Astrocyte (in vitro differentiated cells and primary cell): Measurements from ENCODE around the gene IGSF21. TPM values are rescaled to one million over a fixed set of nuclear protein-coding genes. Genes with fewer than 3 reads are reported as not detected.

Source experiments
- DNase-seq: peaks from one replicate; pipeline ENCODE4 v3.0.0-alpha.2; 2010; ENCODE audit warnings: low read depth
- FAIRE-seq: peaks from 2 replicates; lab custom pipeline; 2011; peaks lifted over from hg19 to GRCh38; lab: Jason Lieb, UNC
- H2AFZ ChIP-seq: 2 replicates; pipeline ENCODE4 v1.6.0; 2012; ENCODE audit warnings: low read depth, low read length, inconsistent platforms
- H3K27ac ChIP-seq: 2 replicates; pipeline ENCODE4 v1.5.1; 2011; ENCODE audit warnings: low read depth, low read length, inconsistent platforms
- H3K27me3 ChIP-seq: 2 replicates; pipeline ENCODE4 v1.6.0; 2011; ENCODE audit warnings: low read length, inconsistent platforms; ENCODE audit not compliant: insufficient read depth
- H3K36me3 ChIP-seq: 2 replicates; pipeline ENCODE4 v1.5.1; 2011; ENCODE audit warnings: low read length, inconsistent platforms; ENCODE audit not compliant: insufficient read depth
- H3K4me1 ChIP-seq: 2 replicates; pipeline ENCODE4 v1.5.1; 2011; ENCODE audit warnings: low read length, inconsistent platforms; ENCODE audit not compliant: insufficient read depth
- H3K4me2 ChIP-seq: 2 replicates; pipeline ENCODE4 v1.6.0; 2012; ENCODE audit warnings: low read length, inconsistent platforms
- H3K4me3 ChIP-seq: 2 replicates; pipeline ENCODE4 v1.5.1; 2011; ENCODE audit warnings: low read depth, mild to moderate bottlenecking, low read length, inconsistent platforms; ENCODE audit not compliant: insufficient read depth
- H3K79me2 ChIP-seq: 2 replicates; pipeline ENCODE4 v1.6.0; 2012; ENCODE audit warnings: mild to moderate bottlenecking, low read length, inconsistent platforms; ENCODE audit not compliant: insufficient read depth
- H3K9ac ChIP-seq: 2 replicates; pipeline ENCODE4 v1.6.0; 2012; ENCODE audit warnings: mild to moderate bottlenecking, low read length, inconsistent platforms
- H3K9me3 ChIP-seq: 2 replicates; pipeline ENCODE4 v1.5.1; 2012; ENCODE audit warnings: low read depth, mild to moderate bottlenecking, low read length, inconsistent platforms; ENCODE audit not compliant: insufficient read depth
- H4K20me1 ChIP-seq: 2 replicates; pipeline ENCODE4 v1.6.0; 2012; ENCODE audit warnings: low read length, inconsistent platforms; ENCODE audit not compliant: insufficient read depth
- H3K27ac Mint-ChIP-seq: one replicate; pipeline ENCODE4 v1.8.0; 2021; ENCODE audit warnings: mild to moderate bottlenecking, mixed read lengths; ENCODE audit not compliant: unreplicated experiment
- H3K27me3 Mint-ChIP-seq: one replicate; pipeline ENCODE4 v1.8.0; 2021; ENCODE audit warnings: low read depth, mixed read lengths; ENCODE audit not compliant: unreplicated experiment
- H3K36me3 Mint-ChIP-seq: one replicate; pipeline ENCODE4 v1.8.0; 2021; ENCODE audit warnings: low read depth, mixed read lengths; ENCODE audit not compliant: unreplicated experiment
- H3K4me1 Mint-ChIP-seq: one replicate; pipeline ENCODE4 v1.8.0; 2021; ENCODE audit warnings: low read depth, mixed read lengths; ENCODE audit not compliant: unreplicated experiment
- H3K4me3 Mint-ChIP-seq: one replicate; pipeline ENCODE4 v1.8.0; 2021; ENCODE audit warnings: mild to moderate bottlenecking, moderate library complexity, mixed read lengths; ENCODE audit not compliant: unreplicated experiment
- H3K9me3 Mint-ChIP-seq: one replicate; pipeline ENCODE4 v1.8.0; 2021; ENCODE audit warnings: mild to moderate bottlenecking, mixed read lengths; ENCODE audit not compliant: unreplicated experiment
- EZH2 ChIP-seq: IDR thresholded peaks from 2 replicates; pipeline ENCODE4 v1.6.1; 2012; ENCODE audit warnings: mild to moderate bottlenecking, low read length, inconsistent platforms; ENCODE audit not compliant: insufficient read depth
- total RNA-seq: library from RNA; stranded (reverse); gene quantifications from 2 replicates; pipeline ENCODE4 v1.2.1, GENCODE V29; 2021
- TF ChIP-seq, protein P1 (sequence below): IDR thresholded peaks from 2 replicates; pipeline ENCODE4 v1.5.1; 2011; ENCODE audit warnings: low read depth, mild to moderate bottlenecking, inconsistent platforms, low read length, moderate library complexity; ENCODE audit not compliant: insufficient read depth

Gene IGSF21
- total RNA-seq, 1 donor from 2014 or later: not detected

- no peak overlapping the region for H3K27ac ChIP-seq
- TF ChIP-seq EZH2: no peak
- TF ChIP-seq, protein P1, sequence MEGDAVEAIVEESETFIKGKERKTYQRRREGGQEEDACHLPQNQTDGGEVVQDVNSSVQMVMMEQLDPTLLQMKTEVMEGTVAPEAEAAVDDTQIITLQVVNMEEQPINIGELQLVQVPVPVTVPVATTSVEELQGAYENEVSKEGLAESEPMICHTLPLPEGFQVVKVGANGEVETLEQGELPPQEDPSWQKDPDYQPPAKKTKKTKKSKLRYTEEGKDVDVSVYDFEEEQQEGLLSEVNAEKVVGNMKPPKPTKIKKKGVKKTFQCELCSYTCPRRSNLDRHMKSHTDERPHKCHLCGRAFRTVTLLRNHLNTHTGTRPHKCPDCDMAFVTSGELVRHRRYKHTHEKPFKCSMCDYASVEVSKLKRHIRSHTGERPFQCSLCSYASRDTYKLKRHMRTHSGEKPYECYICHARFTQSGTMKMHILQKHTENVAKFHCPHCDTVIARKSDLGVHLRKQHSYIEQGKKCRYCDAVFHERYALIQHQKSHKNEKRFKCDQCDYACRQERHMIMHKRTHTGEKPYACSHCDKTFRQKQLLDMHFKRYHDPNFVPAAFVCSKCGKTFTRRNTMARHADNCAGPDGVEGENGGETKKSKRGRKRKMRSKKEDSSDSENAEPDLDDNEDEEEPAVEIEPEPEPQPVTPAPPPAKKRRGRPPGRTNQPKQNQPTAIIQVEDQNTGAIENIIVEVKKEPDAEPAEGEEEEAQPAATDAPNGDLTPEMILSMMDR: no peak
- no peak overlapping the region for H3K4me3 ChIP-seq
- H3K4me2 ChIP-seq: no peak overlapping the region
- FAIRE-seq: no peak
- no peak overlapping the region for H3K27ac Mint-ChIP-seq
- no peaks in the 10 kb centered on the region for H4K20me1 ChIP-seq
- H2AFZ ChIP-seq: no peak overlapping the region
- H3K79me2 ChIP-seq: no peaks in the 10 kb centered on the region
- H3K9ac ChIP-seq: no peak overlapping the region
- no peak overlapping the region for H3K4me3 Mint-ChIP-seq
- H3K36me3 ChIP-seq: no peaks in the 10 kb centered on the region
- H3K36me3 Mint-ChIP-seq: no peaks in the 10 kb centered on the region
- peaks cover 3% of the 10 kb centered on the region for H3K9me3 Mint-ChIP-seq
- no peaks in the 10 kb centered on the region for H3K27me3 ChIP-seq
- no peaks in the 10 kb centered on the region for H3K4me1 ChIP-seq
- H3K9me3 ChIP-seq: no peaks in the 10 kb centered on the region
- H3K27me3 Mint-ChIP-seq: peaks cover 55% of the 10 kb centered on the region
- no peak for DNase-seq
- peaks cover 7% of the 10 kb centered on the region for H3K4me1 Mint-ChIP-seq
Measured at GRCh38 chr1:18188820-18189517, 81.4 kb downstream of the IGSF21 start.

DNA sequence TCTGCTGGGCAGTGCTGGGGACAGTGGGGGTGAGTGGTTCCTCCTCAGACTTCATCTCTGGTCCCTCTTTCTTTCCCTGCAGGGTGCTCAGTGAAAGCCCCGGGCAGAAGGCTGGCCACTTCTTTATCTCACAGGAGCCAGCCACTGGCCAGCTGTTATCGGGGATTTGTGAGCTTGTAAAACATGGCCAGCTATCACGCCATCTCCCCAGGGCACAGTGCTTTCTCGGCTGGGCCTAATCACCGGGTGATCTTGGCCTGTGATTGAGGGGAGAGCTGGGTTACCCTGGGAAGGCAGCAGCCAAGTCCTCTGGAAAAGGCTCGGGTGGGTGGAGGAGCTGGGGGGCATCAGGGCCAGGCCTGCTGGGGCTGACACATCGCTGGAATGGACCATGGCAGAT, 83.0 kb downstream of the IGSF21 start:
- TF ChIP-seq, protein P1: no peak
- TF ChIP-seq EZH2: no peak

DNA sequence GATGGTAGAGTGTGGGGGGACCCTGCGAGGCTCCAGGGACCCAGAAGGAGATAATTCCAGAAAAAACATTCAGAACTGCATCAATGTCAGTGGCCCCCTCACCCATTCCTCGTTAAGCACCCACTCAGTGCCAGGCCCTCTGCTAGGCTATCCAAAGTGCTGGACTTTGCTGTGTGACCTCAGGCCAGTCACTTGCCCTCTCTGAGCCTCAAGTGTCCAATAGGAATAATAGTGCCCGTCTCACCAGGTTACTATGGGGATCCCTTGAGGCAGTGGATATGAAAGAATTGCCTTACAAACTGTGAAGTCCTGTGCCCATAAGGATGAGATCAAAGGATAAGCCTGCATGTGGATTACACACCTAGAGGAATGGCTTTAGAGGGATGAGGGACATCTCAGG, 83.4 kb downstream of the IGSF21 start:
- Histone ChIP-seq H2AFZ (no peak overlapping the region), H3K36me3 (no peaks in the 10 kb centered on the region), H3K4me2 (no peak overlapping the region), H3K9ac (no peak overlapping the region), H4K20me1 (no peaks in the 10 kb centered on the region), H3K4me3 (no peak overlapping the region), H3K27me3 (no peaks in the 10 kb centered on the region), H3K79me2 (no peaks in the 10 kb centered on the region), H3K27ac (no peak overlapping the region), H3K4me1 (no peaks in the 10 kb centered on the region), H3K9me3 (no peaks in the 10 kb centered on the region)
- DNase-seq (no peak), FAIRE-seq (no peak)
- Mint-ChIP-seq H3K27me3 (peaks cover 65% of the 10 kb centered on the region), H3K4me1 (peaks cover 7% of the 10 kb centered on the region), H3K27ac (no peak overlapping the region), H3K9me3 (peaks cover 3% of the 10 kb centered on the region), H3K4me3 (no peak overlapping the region), H3K36me3 (no peaks in the 10 kb centered on the region)
- TF ChIP-seq EZH2: no peak
- TF ChIP-seq, protein P1: no peak

More for the DNA sequence above, 83.0 kb downstream of the IGSF21 start:
- Histone ChIP-seq H3K4me3 (no peak overlapping the region), H3K27ac (no peak overlapping the region), H3K4me1 (no peaks in the 10 kb centered on the region), H2AFZ (no peak overlapping the region), H3K79me2 (no peaks in the 10 kb centered on the region), H3K27me3 (no peaks in the 10 kb centered on the region), H3K4me2 (no peak overlapping the region), H4K20me1 (no peaks in the 10 kb centered on the region), H3K9me3 (no peaks in the 10 kb centered on the region), H3K36me3 (no peaks in the 10 kb centered on the region), H3K9ac (no peak overlapping the region)
- no peaks in the 10 kb centered on the region for H3K36me3 Mint-ChIP-seq
- peaks cover 3% of the 10 kb centered on the region for H3K9me3 Mint-ChIP-seq
- DNase-seq: no peak
- H3K4me1 Mint-ChIP-seq: peaks cover 7% of the 10 kb centered on the region
- H3K27me3 Mint-ChIP-seq: peaks cover 63% of the 10 kb centered on the region
- H3K27ac Mint-ChIP-seq: no peak overlapping the region
- H3K4me3 Mint-ChIP-seq: no peak overlapping the region
- no peak for FAIRE-seq
